ENCODE data around the gene CEP57L1.
"Not testable (repeated sequence)": the region's sequence is repeated elsewhere in the genome, so short reads cannot be mapped to it uniquely, and the experiment has no call there.

Gene CEP57L1

DNA sequence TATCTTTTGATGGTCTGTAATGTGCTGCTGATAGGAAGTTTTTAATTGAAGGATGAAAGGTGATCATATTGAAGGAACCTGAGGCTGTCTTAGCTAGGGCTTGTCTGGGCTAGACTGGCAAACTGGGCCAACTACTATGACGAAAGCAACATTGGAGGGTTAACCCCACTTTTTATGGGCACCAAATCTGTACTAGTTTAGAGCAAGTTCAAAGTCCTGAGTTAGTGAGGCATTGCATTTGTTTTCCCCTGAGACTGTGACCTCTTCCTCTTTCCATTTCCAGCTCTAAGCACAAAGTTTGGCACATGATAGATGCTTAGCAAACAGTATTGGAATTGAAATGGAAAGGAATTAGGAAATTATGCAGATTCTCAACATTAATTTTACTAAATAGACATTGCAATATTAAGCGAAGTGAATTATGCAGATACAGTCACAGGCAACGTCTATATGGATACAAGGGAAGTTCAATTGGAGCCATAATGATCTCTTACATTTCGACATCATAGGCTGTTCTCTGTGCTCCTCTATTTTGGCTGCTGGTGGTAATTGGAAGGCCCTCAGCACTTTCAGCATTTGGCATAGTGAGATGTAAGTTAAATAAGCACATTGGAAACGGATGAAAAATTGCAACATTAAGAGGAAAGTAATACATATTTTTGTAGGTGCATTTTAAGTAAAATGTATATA lies 22.2 kb downstream of the CEP57L1 start:
- FAIRE-seq = no peak

GRCh38 chr6:109118337-109118736 lies 23.0 kb downstream of the CEP57L1 start:
- no peak for FAIRE-seq

DNA sequence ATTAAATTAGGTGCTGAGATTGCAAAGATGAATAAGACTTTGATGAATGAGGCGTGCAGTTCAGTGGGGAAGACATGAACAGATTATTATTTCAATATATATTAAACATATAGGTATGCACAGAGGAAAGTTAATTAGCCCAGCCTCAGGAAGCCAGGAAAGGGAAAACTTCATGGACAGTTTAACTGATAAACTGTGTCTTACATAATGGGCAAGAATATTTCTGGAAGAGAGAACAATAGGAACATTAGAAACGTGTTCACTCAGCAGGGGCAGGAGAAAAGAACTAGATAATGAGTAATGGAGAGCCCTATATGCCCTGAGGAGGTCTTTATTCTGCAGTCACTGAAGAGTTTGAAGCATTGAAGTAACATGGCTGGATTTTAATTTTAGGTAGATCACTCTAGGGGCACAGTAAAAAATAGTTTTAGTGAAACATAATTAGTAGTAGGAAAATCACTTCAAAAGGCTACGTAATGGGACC lies 23.6 kb downstream of the CEP57L1 start:
- FAIRE-seq = no peak

DNA sequence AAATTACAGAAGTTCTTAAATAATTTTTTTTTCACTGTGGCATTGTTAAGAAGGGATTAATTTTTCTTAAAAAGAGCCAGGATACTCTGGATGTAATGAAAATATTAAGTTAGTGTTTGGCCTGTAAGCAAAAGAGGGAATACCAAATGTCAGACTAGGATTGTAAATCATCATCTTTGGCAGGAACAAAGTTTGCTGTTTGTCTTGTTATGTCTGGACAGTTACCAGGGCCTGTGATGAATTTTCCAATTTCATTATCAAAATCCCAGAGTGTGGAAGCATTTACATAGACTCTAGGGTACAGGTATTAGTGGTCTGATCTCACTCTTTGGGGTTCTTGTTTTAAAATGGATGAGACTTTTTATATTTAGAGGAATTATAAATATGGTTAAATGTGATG lies 26.1 kb downstream of the CEP57L1 start:
- no peak for FAIRE-seq

- FAIRE-seq = no peak
Measured at GRCh38 chr6:109124219-109124618, 28.9 kb downstream of the CEP57L1 start.

DNA sequence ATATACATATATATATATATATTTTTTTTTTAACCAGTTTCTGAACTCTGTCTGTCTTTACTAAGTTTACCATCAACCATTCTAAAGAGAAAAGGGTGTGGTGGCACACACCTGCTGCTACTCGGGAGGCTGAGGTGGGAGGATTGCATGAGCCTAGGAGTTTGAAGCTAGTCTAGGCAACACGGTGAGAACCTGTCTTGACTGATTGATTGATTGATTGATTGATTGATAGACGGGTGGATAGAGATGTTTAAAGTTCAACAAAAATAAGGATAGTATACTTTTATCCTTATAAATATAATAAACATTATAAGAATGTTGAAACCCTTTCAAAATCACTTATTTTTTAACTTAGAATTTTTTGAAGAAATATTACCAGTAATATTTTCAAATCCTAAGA lies 30.2 kb downstream of the CEP57L1 start:
- no peak for FAIRE-seq

- FAIRE-seq = no peak
Measured at GRCh38 chr6:109130065-109130464, 34.8 kb downstream of the CEP57L1 start.

DNA sequence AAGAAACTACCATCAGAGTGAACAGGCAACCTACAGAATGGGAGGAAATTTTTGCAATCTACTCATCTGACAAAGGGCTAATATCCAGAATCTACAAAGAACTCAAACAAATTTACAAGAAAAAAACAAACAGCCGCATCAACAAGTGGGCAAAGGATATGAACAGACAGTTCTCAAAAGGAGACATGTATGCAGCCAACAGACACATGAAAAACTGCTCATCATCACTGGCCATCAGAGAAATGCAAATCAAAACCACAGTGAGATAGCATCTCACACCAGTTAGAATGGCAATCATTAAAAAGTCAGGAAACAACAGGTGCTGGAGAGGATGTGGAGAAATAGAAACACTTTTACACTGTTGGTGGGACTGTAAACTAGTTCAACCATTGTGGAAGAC lies 40.3 kb downstream of the CEP57L1 start:
- FAIRE-seq = not testable (repeated sequence)

GRCh38 chr6:109136039-109136438 lies 40.7 kb downstream of the CEP57L1 start:
- not testable (repeated sequence) for FAIRE-seq

GRCh38 chr6:109136530-109136929 lies 41.2 kb downstream of the CEP57L1 start:
- not testable (repeated sequence) for FAIRE-seq

- no peak for FAIRE-seq
Measured at GRCh38 chr6:109139109-109139508, 43.8 kb downstream of the CEP57L1 start.

GRCh38 chr6:109142067-109142466 lies 46.8 kb downstream of the CEP57L1 start:
- FAIRE-seq = not testable (repeated sequence)

DNA sequence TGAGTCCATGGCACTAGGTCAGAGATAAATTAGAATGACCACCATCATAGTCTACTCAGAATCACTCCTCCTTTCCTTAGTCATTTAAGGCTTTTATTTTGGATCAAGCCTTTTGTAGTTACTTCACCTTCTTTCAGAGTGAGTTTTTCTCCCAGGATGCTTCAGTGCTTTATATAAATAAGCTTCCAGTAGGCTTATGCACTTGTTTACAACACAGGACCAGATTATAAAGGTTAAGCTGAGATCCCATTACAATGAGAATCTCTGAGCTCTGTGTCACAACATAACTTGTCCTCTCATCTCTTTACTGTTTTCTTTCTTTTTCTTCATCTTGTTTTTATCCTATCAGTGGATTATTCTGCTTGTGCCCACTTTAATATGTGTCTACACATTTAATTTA lies 47.9 kb downstream of the CEP57L1 start:
- no peak for FAIRE-seq

- not testable (repeated sequence) for FAIRE-seq
Measured at GRCh38 chr6:109148251-109148650, 52.9 kb downstream of the CEP57L1 start.

DNA sequence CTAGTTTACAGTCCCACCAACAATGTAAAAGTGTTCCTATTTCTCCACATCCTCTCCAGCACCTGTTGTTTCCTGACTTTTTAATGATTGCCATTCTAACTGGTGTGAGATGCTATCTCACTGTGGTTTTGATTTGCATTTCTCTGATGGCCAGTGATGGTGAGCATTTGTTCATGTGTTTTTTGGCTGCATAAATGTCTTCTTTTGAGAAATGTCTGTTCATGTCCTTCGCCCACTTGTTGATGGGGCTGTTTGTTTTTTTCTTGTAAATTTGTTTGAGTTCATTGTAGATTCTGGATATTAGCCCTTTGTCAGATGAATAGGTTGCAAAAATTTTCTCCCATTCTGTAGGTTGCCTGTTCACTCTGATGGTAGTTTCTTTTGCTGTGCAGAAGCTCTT lies 53.4 kb downstream of the CEP57L1 start:
- not testable (repeated sequence) for FAIRE-seq

GRCh38 chr6:109153752-109154151 lies 58.4 kb downstream of the CEP57L1 start:
- FAIRE-seq = no peak

DNA sequence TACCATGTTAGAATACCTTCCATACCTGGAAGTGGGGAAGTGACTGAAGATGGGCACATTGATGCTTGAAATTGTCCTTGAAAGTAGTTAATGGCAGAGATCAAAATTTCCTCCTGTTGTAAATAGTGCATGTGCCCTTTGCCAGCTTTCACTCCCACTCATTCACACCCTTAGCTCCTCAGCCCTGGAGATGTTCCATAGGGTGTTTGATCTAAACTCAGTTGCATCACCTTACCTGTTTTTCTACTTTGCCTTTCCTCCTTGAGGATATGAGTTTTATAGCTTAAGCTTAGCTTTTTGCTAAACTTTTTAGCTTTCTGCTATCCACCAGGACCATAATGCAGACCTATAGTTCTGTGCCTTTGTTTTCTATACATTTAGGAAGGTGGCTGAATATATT lies 69.0 kb downstream of the CEP57L1 start:
- FAIRE-seq = no peak

DNA sequence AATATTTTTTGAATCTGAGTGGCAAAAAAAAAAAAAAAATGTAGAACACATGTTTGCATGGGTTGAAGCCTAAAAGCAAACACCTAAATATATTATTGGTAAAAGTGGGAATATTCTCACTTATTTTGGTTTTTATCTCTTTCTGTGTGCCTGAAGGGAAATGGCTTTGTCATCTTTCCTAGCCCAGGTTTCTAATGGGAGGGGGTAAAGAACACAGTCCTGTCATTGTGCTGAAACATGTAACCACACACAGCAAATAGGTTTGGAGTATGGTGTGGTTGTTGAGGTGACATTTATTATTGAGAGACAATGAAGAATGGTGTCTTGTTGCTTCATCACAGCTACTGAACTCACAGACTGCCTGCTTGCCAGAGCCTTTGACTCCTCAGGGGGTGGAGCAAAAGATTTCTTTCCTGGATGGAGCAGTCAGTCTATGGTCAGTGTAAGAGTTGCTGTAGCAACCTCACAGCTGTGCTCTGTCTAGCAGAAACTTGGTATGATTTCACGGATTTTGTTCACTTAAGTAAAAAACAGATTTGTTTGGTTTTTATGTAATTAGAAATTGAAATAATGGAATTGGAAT lies 70.2 kb downstream of the CEP57L1 start:
- FAIRE-seq = no peak

DNA sequence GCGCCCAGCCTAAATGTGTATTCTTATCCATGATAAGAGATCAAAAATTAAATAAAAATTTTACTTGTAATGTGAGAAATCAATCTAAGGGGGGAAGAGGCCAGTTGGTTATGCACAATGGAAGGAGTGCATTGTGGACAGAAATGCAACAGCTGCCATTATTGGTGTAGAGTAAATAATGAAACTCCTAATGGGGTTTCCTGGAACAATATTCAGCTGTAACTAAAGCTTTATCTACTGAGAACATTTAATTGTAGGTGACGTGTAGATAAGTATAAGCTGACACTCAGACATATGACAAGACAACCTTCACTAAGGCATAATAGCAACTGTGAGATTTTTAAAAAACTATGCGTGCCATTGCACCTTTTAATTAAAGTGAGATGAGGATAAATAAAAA lies 71.4 kb downstream of the CEP57L1 start:
- FAIRE-seq = no peak

DNA sequence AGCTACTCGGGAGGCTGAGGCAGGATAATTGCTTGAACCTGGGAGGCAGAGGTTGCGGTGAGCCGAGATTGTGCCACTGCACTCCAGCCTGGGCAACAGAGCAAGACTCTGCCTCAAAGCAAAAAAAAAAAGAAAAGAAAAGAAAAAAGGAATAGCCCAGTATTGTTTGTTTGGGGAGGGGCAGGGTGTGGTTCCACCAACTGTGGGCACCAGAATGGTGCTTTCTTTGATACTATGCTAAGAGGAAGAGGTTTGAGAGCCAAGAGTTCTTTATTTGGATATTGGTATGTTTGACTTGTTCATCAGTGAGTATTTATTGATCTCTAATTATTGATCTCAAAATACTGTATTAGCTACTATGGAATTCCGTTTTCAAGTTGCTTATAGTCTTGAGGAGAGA lies 72.3 kb downstream of the CEP57L1 start:
- FAIRE-seq = no peak

- FAIRE-seq = no peak
Measured at GRCh38 chr6:109170333-109170732, 75.0 kb downstream of the CEP57L1 start.

GRCh38 chr6:109172101-109172746 lies 76.9 kb downstream of the CEP57L1 start:
- FAIRE-seq = no peak

DNA sequence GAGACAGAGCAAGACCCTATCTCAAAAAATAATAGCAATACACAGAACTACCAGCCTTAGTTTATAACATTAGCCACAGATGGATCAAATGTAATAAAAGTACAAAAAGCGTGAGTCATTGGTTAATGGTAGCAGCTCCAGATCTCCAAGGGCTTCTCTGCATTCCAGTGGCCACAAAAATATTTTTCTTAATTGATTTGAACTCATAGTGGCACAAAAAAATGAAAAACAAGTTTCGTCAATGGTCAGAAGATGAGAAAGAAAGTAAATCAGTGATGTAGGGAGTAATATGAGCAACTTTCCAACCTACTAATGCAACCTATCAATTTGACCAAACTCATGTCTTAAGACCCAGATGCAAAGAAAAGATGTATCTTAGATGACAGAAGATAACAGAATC lies 79.6 kb downstream of the CEP57L1 start:
- FAIRE-seq = peak; percentile 23

DNA sequence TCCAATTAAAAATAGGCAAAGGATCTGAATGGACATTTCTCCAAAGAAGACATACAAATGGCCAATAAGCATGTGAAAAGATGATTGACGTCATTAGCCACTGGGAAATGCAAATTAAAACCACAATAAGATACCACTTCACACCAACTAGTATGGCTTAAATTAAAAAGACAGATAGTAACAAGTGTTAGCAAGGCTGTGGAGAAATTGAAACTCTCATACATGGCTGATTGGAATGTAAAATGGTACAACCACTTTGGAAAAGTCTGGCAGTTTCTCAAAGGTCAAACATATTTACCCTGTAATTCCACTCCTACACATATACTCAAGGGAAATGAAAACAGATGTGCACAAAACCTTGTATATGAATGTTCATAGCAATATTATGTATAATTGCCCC lies 83.6 kb downstream of the CEP57L1 start:
- no peak for FAIRE-seq
